K562 treated with DMSO at 1 percent for 4 hours (cell line): Measurements from ENCODE around the gene GDPD1. TPM values are rescaled to one million over a fixed set of nuclear protein-coding genes. Genes with fewer than 3 reads are reported as not detected.

Source experiments
- total RNA-seq: library from RNA; unstranded; fragments of 300-600 nt; gene quantifications from 2 replicates; pipeline ENCODE4 v1.2.3, GENCODE V29; 2022; ENCODE audit not compliant: insufficient read depth

The GDPD1 gene
- 3.7 and 4.8 TPM in 2 replicates for total RNA-seq

DNA sequence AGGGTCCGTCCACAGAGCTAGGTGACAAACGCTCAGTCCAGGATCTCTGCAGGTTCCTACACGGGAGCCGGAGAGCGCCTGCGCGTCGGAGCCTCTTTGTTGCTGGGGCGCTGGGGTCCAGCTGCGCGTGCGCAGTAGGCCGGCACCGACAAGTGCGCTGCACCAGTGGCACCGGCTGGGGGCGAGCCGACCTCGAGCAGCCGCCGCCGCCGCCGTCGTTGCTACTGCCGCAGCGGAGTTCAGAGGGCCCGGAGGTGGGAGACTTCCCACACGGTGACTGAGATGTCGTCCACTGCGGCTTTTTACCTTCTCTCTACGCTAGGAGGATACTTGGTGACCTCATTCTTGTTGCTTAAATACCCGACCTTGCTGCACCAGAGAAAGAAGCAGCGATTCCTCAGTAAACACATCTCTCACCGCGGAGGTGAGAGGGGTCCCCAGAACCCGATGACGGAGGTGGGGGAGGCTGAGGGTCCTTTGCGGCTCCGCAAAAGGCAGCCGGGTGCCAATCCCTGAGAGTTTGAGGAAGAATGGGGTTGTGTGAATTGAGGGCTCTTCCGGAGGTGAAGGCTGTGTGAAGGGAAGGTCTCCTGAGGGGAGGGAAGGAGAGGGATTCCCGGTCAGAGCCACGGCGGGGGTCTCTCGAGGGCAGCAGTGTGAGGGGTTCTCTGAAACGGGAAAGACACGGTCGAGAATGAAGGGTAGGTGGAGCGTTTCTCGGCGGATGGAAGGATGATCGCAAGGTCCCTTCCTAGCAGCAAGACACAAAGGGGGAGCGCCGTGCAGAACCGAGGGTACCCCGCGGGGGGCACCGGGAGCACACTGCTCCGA is at the start of gene GDPD1:
Gene GDPD1, plus strand, starts transcription at position 184 of the 831 bp plus-strand sequence. Its CDS starts 99 bp downstream, at position 283.

Other genes with a start within 250 kb of the GDPD1 start
- 14.9 and 21.2 TPM in 2 replicates for gene TRIM37, start 113.6 kb upstream of the GDPD1 start, total RNA-seq
- 39.4 and 46.1 TPM in 2 replicates for gene SKA2, start 65.3 kb upstream of the GDPD1 start, total RNA-seq
- gene PRR11, start 64.8 kb upstream of the GDPD1 start, total RNA-seq, result 35.7 and 38.7 TPM in 2 replicates
- 18.0 and 22.0 TPM in 2 replicates for gene SMG8, start 10.5 kb upstream of the GDPD1 start, total RNA-seq
- 0.18 and 0.29 TPM in 2 replicates for gene YPEL2, start 111.1 kb downstream of the GDPD1 start, total RNA-seq